HepG2 (cell line): ENCODE data around the gene PPCS.

Experiments used
- ARID5B ChIP-seq: IDR thresholded peaks from 2 replicates; pipeline ENCODE4 v1.4.0; 2020; ENCODE audit warnings: mild to moderate bottlenecking, missing genetic modification reagents
- JUNB ChIP-seq: sonication (generic); formaldehyde crosslinking; IDR thresholded peaks from 2 replicates; pipeline ENCODE4 v1.8.0; 2022; ENCODE audit warnings: missing genetic modification reagents, mild to moderate bottlenecking, borderline replicate concordance
- SNRNP70 ChIP-seq: fragments of 200-400 bp; formaldehyde crosslinking; IDR thresholded peaks from 2 replicates; pipeline ENCODE4 v1.6.1; 2017; ENCODE audit warnings: mild to moderate bottlenecking, low read depth, low read length, moderate library complexity
- SUZ12 ChIP-seq: fragments of 150-350 bp; IDR thresholded peaks from 2 replicates; pipeline ENCODE4 v1.6.1; 2014; ENCODE audit warnings: low read depth, low read length
- ZNF136 ChIP-seq: sonication (generic); formaldehyde crosslinking; IDR thresholded peaks from 2 replicates; pipeline ENCODE4 v1.8.1; 2022; ENCODE audit warnings: low read depth, mild to moderate bottlenecking, moderate library complexity, missing genetic modification reagents
- ZNF251 ChIP-seq: sonication (generic); formaldehyde crosslinking; IDR thresholded peaks from 2 replicates; pipeline ENCODE4 v1.9.0; 2021; ENCODE audit warnings: mild to moderate bottlenecking, missing genetic modification reagents
- ZNF264 ChIP-seq: sonication (generic); formaldehyde crosslinking; IDR thresholded peaks from 2 replicates; pipeline ENCODE4 v1.4.0; 2020; ENCODE audit warnings: missing genetic modification reagents

- no peak for TF ChIP-seq SNRNP70
- no peak for TF ChIP-seq JUNB (CRISPR knock-in tag)
- no peak for TF ChIP-seq SUZ12
- TF ChIP-seq ARID5B (CRISPR knock-in tag): no peak
- no peak for TF ChIP-seq ZNF136 (CRISPR knock-in tag)
- TF ChIP-seq ZNF251 (CRISPR knock-in tag): no peak
- TF ChIP-seq ZNF264 (CRISPR knock-in tag): no peak
These were observed 13.4 kb downstream of the PPCS start for GRCh38 chr1:42469727-42470126.
